Measurements from ENCODE around the gene BEND6.

- TF ChIP-seq SKIL (CRISPR knock-in tag; IDR thresholded peaks at IDR 0.05; ENCODE audit: borderline replicate concordance): no peak
- TF ChIP-seq CTCF (CRISPR knock-in tag; IDR thresholded peaks at IDR 0.05): no peak
- no peak for TF ChIP-seq RAD51 (IDR thresholded peaks at IDR 0.05; ENCODE audit: borderline replicate concordance)
- no peak for TF ChIP-seq THRA (CRISPR knock-in tag; IDR thresholded peaks at IDR 0.05; ENCODE audit: borderline replicate concordance)
- TF ChIP-seq KLF16 (CRISPR knock-in tag; IDR thresholded peaks at IDR 0.05): no peak
- no peak for TF ChIP-seq STAT6 (CRISPR knock-in tag; IDR thresholded peaks at IDR 0.05; ENCODE audit: borderline replicate concordance)
- no peak for TF ChIP-seq ZBTB1 (CRISPR knock-in tag; IDR thresholded peaks at IDR 0.05; ENCODE audit: borderline replicate concordance)
- no peak for TF ChIP-seq MYC (CRISPR knock-in tag; IDR thresholded peaks at IDR 0.05; ENCODE audit: borderline replicate concordance)
- no peak for TF ChIP-seq ZSCAN30 (CRISPR knock-in tag; IDR thresholded peaks at IDR 0.05)
Measured at GRCh38 chr6:56965126-56965525, 10.2 kb downstream of the BEND6 start.
